ENCODE results near the gene CD2BP2.

CD2BP2 gene

GRCh38 chr16:30368792-30369090 is 13.6 kb upstream of the CD2BP2 start:
- Histone ChIP-seq H3K4me3 (ENCODE audit: insufficient read depth, low read length, poor library complexity, severe bottlenecking) (peak overlapping the region; percentile 73), H4K20me1 (ENCODE audit: low read depth, low read length) (no peaks in the 10 kb centered on the region; the same call in 1 of the 2 replicates), H3F3A (ENCODE audit: insufficient read depth) (peaks cover 14% of the 10 kb centered on the region), H3K27ac (ENCODE audit: low read depth, low read length) (peak overlapping the region; percentile 44), H3K9ac (ENCODE audit: low read length) (peak overlapping the region; percentile 96), H3K36me3 (ENCODE audit: low read length) (no peaks in the 10 kb centered on the region), H3K9me2 (replicated peaks; ENCODE audit: insufficient read depth, low read length) (no peaks in the 10 kb centered on the region), H3K79me2 (ENCODE audit: insufficient read depth, low read length) (peaks cover 62% of the 10 kb centered on the region), H3K27me3 (ENCODE audit: low read length) (no peaks in the 10 kb centered on the region), H3K9me3 (ENCODE audit: insufficient read depth, low read length) (no peaks in the 10 kb centered on the region), H3K4me2 (ENCODE audit: low read depth, low read length, poor library complexity, severe bottlenecking) (peak overlapping the region; percentile 83), H2AFZ (ENCODE audit: low read depth, low read length, severe bottlenecking) (no peak overlapping the region)
- TF ChIP-seq EZH2phosphoT487 (conservative IDR thresholded peaks at IDR 0.05; ENCODE audit: low read length), result no peak
- TF ChIP-seq CTCF (IDR thresholded peaks at IDR 0.05; ENCODE audit: insufficient read depth, low read length, poor library complexity, severe bottlenecking), result no peak

- Histone ChIP-seq H3K9me3 (ENCODE audit: insufficient read depth, low read length) (no peaks in the 10 kb centered on the region), H2AFZ (ENCODE audit: low read depth, low read length, severe bottlenecking) (no peak overlapping the region), H3K9ac (ENCODE audit: low read length) (peak overlapping the region; percentile 96), H3K27me3 (ENCODE audit: low read length) (no peaks in the 10 kb centered on the region), H3K79me2 (ENCODE audit: insufficient read depth, low read length) (peaks cover 67% of the 10 kb centered on the region), H3K36me3 (ENCODE audit: low read length) (no peaks in the 10 kb centered on the region), H3F3A (ENCODE audit: insufficient read depth) (peaks cover 14% of the 10 kb centered on the region), H3K9me2 (replicated peaks; ENCODE audit: insufficient read depth, low read length) (no peaks in the 10 kb centered on the region), H3K4me2 (ENCODE audit: low read depth, low read length, poor library complexity, severe bottlenecking) (peak overlapping the region; percentile 83), H4K20me1 (ENCODE audit: low read depth, low read length) (no peaks in the 10 kb centered on the region; the same call in 1 of the 2 replicates), H3K27ac (ENCODE audit: low read depth, low read length) (peak overlapping the region; percentile 44), H3K4me3 (ENCODE audit: insufficient read depth, low read length, poor library complexity, severe bottlenecking) (peak overlapping the region; percentile 73)
- TF ChIP-seq EZH2phosphoT487 (conservative IDR thresholded peaks at IDR 0.05; ENCODE audit: low read length) (no peak), CTCF (IDR thresholded peaks at IDR 0.05; ENCODE audit: insufficient read depth, low read length, poor library complexity, severe bottlenecking) (no peak)
These were observed 13.1 kb upstream of the CD2BP2 start for GRCh38 chr16:30368122-30368791.

- H3K36me3 ChIP-seq (ENCODE audit: low read length), result 0 out of 2 replicates have a peak, but pooled peaks cover 1% of the 10 kb centered on the region
- H3K9me3 ChIP-seq (ENCODE audit: insufficient read depth, low read length), result no peaks in the 10 kb centered on the region
- H3F3A ChIP-seq (ENCODE audit: insufficient read depth), result peaks cover 13% of the 10 kb centered on the region
- H3K27ac ChIP-seq (ENCODE audit: low read depth, low read length), result 0 out of 2 replicates have a peak overlapping the region, but pooled peaks have one; percentile 44
- H3K79me2 ChIP-seq (ENCODE audit: insufficient read depth, low read length), result peaks cover 74% of the 10 kb centered on the region
- no peaks in the 10 kb centered on the region for H3K27me3 ChIP-seq (ENCODE audit: low read length)
- H4K20me1 ChIP-seq (ENCODE audit: low read depth, low read length), result no peaks in the 10 kb centered on the region; the same call in 1 of the 2 replicates
- TF ChIP-seq EZH2phosphoT487 (conservative IDR thresholded peaks at IDR 0.05; ENCODE audit: low read length) (no peak), CTCF (IDR thresholded peaks at IDR 0.05; ENCODE audit: insufficient read depth, low read length, poor library complexity, severe bottlenecking) (no peak)
- H3K4me2 ChIP-seq (ENCODE audit: low read depth, low read length, poor library complexity, severe bottlenecking), result peak overlapping the region; percentile 83
- H3K9ac ChIP-seq (ENCODE audit: low read length), result peak overlapping the region; percentile 96
- H3K9me2 ChIP-seq (replicated peaks; ENCODE audit: insufficient read depth, low read length), result no peaks in the 10 kb centered on the region
- peak overlapping the region; percentile 73 for H3K4me3 ChIP-seq (ENCODE audit: insufficient read depth, low read length, poor library complexity, severe bottlenecking)
- H2AFZ ChIP-seq (ENCODE audit: low read depth, low read length, severe bottlenecking), result no peak overlapping the region
These were observed 12.4 kb upstream of the CD2BP2 start for GRCh38 chr16:30367349-30368009.

Measured in SU-DHL-6 (cell line).